ENCODE data around the gene ENTPD1. TPM values are rescaled to one million over a fixed set of nuclear protein-coding genes. Genes with fewer than 3 reads are reported as not detected.

The ENTPD1 gene
- total RNA-seq, 2 donors from 2014 or later = 5.4 to 13.8 TPM

GRCh38 chr10:95813054-95813685 is 57.2 kb downstream of the ENTPD1 start:
- no peak for ATAC-seq
- H3K27me3 Mint-ChIP-seq = peaks cover 38% of the 10 kb centered on the region
- no peaks in the 10 kb centered on the region for H3K36me3 Mint-ChIP-seq (ENCODE audit: low read depth)

DNA sequence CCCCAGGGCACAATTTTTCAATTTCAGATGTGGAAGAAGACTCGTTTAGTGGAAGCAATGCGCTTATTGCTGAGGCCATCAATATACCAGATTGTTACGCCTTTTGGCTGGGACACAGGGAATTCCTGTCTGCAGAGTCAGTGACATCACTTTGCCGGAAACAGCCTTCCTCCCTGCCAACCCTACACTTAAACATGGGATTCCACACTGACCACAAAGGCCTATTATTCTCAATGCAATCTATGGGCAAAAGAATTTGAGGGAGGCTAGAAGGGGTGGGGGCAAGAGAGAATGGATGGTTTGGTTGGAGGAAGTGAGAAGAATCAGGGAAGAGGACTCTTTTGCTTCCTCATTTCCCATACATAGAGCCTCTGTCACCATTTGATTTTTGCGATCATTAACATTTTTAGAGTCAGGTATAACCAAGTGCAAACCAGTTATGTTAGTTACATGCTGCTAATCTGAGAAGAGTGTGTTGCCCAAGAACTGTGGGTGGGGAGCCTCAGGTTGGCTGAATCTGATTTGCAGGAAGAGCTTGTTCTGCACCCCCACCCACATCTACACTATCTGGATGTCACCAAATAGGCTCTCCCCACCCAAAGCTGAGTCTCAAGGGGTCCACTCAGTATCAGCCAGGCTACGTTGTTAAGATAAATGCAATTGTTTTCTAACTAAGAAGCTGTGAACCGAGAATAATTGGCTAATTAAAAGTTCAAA is 58.2 kb downstream of the ENTPD1 start:
- no peaks in the 10 kb centered on the region for H3K9me3 ChIP-seq (ENCODE audit: control insufficient read depth, low read length, poor library complexity, severe bottlenecking)
- DNase-seq (no peak), ATAC-seq (no peak)
- Mint-ChIP-seq H3K4me1 (peaks cover 4% of the 10 kb centered on the region), H3K27me3 (peaks cover 40% of the 10 kb centered on the region), H3K27ac (no peak overlapping the region), H3K36me3 (ENCODE audit: low read depth) (no peaks in the 10 kb centered on the region), H3K4me3 (no peak overlapping the region)

More at GRCh38 chr10:95813054-95813685, 57.2 kb downstream of the ENTPD1 start:
- no peak for DNase-seq
- H3K9me3 ChIP-seq (ENCODE audit: control insufficient read depth, low read length, poor library complexity, severe bottlenecking) = no peaks in the 10 kb centered on the region
- H3K4me1 Mint-ChIP-seq = peaks cover 4% of the 10 kb centered on the region
- H3K4me3 Mint-ChIP-seq = no peak overlapping the region
- H3K27ac Mint-ChIP-seq = no peak overlapping the region

DNA sequence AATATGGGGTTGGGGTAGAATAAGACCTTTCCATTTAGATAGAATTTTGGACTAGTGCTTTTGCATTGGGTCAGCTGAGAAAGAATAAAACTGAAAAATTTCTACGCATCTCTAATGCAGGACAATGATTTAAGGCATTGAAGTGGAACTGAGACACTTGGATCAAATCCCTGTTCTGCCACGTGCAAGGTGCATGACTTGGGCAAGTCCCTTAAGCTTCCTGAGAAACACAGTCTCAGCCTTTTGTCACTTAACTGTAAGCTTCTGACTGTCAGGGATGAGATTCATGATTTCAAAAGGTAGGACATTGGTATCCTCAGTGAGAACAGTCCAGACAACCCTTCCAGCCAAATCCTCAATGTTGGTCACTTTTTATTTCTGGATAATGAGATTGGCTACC is 59.2 kb downstream of the ENTPD1 start:
- peaks cover 40% of the 10 kb centered on the region for H3K27me3 Mint-ChIP-seq
- no peaks in the 10 kb centered on the region for H3K36me3 Mint-ChIP-seq (ENCODE audit: low read depth)
- H3K4me3 Mint-ChIP-seq = no peak overlapping the region
- DNase-seq = no peak
- peaks cover 4% of the 10 kb centered on the region for H3K4me1 Mint-ChIP-seq
- ATAC-seq = no peak
- H3K27ac Mint-ChIP-seq = no peak overlapping the region
- H3K9me3 ChIP-seq (ENCODE audit: control insufficient read depth, low read length, poor library complexity, severe bottlenecking) = no peaks in the 10 kb centered on the region

DNA sequence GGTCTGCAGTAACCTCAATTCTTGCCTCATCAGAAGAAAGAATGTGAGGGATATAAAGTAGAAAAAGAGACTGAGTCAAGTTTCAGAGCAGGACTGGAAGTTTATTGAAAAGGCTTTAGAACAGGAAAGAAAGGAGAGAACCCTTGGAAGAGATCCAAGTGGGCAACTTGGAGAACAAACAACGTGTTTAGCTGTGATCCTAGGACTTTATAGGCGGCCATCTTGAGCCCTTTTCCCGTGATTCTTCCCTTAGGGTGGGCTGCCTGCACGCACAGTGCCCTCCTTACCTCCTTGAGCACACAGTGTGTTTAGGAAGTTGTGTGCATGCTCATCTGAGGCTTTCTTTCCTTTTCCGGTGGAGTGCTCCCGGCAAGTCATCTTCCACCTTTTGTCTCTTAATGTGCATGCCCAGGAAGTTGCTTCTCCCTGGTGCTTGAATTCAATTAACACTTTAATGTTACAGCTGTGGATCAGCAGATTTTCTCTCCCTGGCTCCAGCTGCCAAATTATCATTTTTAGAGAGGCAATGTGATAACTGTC is 59.8 kb downstream of the ENTPD1 start:
- Mint-ChIP-seq H3K4me1 (peaks cover 4% of the 10 kb centered on the region), H3K4me3 (no peak overlapping the region), H3K27me3 (peaks cover 40% of the 10 kb centered on the region), H3K27ac (no peak overlapping the region), H3K36me3 (ENCODE audit: low read depth) (no peaks in the 10 kb centered on the region)
- ATAC-seq = no peak
- no peak for DNase-seq
- no peaks in the 10 kb centered on the region for H3K9me3 ChIP-seq (ENCODE audit: control insufficient read depth, low read length, poor library complexity, severe bottlenecking)

GRCh38 chr10:95818010-95818409 is 62.0 kb downstream of the ENTPD1 start:
- H3K27ac Mint-ChIP-seq = no peak overlapping the region
- H3K27me3 Mint-ChIP-seq = peaks cover 32% of the 10 kb centered on the region
- DNase-seq (no peak), ATAC-seq (no peak)
- no peaks in the 10 kb centered on the region for H3K36me3 Mint-ChIP-seq (ENCODE audit: low read depth)
- no peak overlapping the region for H3K4me3 Mint-ChIP-seq
- no peaks in the 10 kb centered on the region for H3K9me3 ChIP-seq (ENCODE audit: control insufficient read depth, low read length, poor library complexity, severe bottlenecking)
- H3K4me1 Mint-ChIP-seq = peaks cover 4% of the 10 kb centered on the region

- H3K4me1 Mint-ChIP-seq = peaks cover 4% of the 10 kb centered on the region
- H3K36me3 Mint-ChIP-seq (ENCODE audit: low read depth) = no peaks in the 10 kb centered on the region
- H3K27me3 Mint-ChIP-seq = peaks cover 39% of the 10 kb centered on the region
- H3K27ac Mint-ChIP-seq = no peak overlapping the region
- ATAC-seq (no peak), DNase-seq (no peak)
- no peak overlapping the region for H3K4me3 Mint-ChIP-seq
- H3K9me3 ChIP-seq (ENCODE audit: control insufficient read depth, low read length, poor library complexity, severe bottlenecking) = no peaks in the 10 kb centered on the region
Measured at GRCh38 chr10:95818668-95819067, 62.7 kb downstream of the ENTPD1 start.

- no peak overlapping the region for H3K4me3 Mint-ChIP-seq
- H3K4me1 Mint-ChIP-seq = peaks cover 1% of the 10 kb centered on the region
- no peak overlapping the region for H3K27ac Mint-ChIP-seq
- H3K9me3 ChIP-seq (ENCODE audit: control insufficient read depth, low read length, poor library complexity, severe bottlenecking) = no peaks in the 10 kb centered on the region
- H3K36me3 Mint-ChIP-seq (ENCODE audit: low read depth) = no peaks in the 10 kb centered on the region
- ATAC-seq (no peak), DNase-seq (no peak)
- H3K27me3 Mint-ChIP-seq = peaks cover 34% of the 10 kb centered on the region
Measured at GRCh38 chr10:95819620-95820329, 63.8 kb downstream of the ENTPD1 start.

DNA sequence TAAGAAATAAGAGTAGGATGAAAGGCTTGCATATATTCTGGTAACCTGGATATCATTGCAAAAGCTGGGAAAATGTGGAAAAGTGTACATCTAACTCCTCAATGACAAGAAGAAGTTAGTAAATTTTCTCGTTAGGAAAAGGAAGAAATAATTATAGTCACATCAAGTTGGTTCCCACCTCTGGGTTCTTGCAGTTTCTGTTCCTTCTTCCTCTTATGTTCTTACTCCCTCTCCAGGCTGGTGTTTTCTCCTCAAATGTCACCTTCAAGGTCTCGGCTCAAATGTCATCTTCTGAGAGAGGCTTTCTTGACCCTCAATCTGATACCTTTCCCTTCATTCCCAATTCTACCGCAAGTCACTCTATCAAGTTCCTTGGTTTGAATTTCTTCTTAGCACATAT is 64.4 kb downstream of the ENTPD1 start:
- no peak overlapping the region for H3K27ac Mint-ChIP-seq
- DNase-seq (no peak), ATAC-seq (no peak)
- H3K36me3 Mint-ChIP-seq (ENCODE audit: low read depth) = no peaks in the 10 kb centered on the region
- no peaks in the 10 kb centered on the region for H3K9me3 ChIP-seq (ENCODE audit: control insufficient read depth, low read length, poor library complexity, severe bottlenecking)
- H3K4me1 Mint-ChIP-seq = no peaks in the 10 kb centered on the region
- peaks cover 30% of the 10 kb centered on the region for H3K27me3 Mint-ChIP-seq
- H3K4me3 Mint-ChIP-seq = no peak overlapping the region

DNA sequence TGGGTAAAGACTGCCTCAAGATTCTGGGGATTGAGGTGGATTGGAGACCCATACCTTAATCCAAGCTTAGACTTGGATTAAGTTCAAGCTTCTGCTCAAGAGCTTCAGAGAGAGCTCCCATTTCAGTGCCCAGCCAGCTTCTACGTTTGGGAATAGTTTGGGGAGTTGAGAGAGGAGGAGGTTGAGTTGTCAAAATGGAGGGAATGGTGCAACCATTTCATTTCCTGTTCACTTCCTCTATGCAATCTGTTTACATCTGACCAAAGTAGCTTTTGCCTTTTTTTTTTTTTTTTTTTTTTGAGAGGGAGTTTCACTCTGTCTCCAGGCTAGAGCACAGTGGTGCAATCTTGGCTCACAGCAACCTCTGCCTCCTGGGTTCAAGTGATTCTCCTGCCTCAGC is 65.8 kb downstream of the ENTPD1 start:
- Mint-ChIP-seq H3K4me1 (no peaks in the 10 kb centered on the region), H3K27me3 (peaks cover 21% of the 10 kb centered on the region), H3K36me3 (ENCODE audit: low read depth) (no peaks in the 10 kb centered on the region), H3K27ac (no peak overlapping the region), H3K4me3 (no peak overlapping the region)
- ATAC-seq = no peak
- no peaks in the 10 kb centered on the region for H3K9me3 ChIP-seq (ENCODE audit: control insufficient read depth, low read length, poor library complexity, severe bottlenecking)
- DNase-seq = no peak

DNA sequence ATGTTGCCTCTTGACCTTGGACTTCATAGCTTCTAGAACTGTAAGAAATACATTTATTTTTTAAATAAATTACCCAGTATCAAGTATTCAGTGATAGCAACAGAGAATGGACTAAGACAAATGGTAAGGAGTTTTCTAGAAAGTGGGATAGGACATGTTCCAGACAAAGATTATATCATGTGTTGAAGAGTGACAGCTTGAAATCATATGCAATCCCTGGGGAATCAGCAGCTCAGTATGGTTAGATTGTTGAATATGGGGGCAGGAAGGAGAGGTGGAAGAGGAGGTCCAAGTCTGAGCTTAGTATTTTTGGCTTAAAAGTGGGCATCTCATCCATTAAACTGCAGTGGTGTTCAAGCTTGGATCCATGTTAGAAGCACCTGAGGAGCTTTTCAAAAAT is 74.1 kb downstream of the ENTPD1 start:
- peak overlapping the region; percentile 80 for H3K27ac Mint-ChIP-seq

DNA sequence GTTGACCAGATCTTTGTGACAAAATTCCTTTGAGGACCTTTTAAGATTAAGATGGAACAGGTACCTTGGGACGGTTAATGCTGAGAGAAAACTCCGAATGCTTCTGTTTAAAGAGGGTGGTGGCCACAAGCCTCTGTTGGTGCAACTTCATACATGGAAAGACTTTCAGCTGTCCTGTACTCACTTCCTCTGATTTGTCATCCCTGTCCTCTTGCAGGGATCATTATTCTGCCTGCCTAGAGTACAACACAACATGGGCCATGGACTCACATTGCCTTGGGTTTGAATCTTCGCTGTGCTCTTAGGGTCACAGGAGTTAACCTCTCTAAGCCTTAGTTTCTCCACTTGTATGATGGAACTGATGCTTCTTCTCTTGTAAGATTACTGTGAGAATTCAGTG is 75.1 kb downstream of the ENTPD1 start:
- no peak for ATAC-seq
- H3K4me3 Mint-ChIP-seq = no peak overlapping the region
- peaks cover 16% of the 10 kb centered on the region for H3K4me1 Mint-ChIP-seq
- H3K27ac Mint-ChIP-seq = peak overlapping the region; percentile 88
- H3K36me3 Mint-ChIP-seq (ENCODE audit: low read depth) = peaks cover 2% of the 10 kb centered on the region
- no peak for DNase-seq
- no peaks in the 10 kb centered on the region for H3K9me3 ChIP-seq (ENCODE audit: control insufficient read depth, low read length, poor library complexity, severe bottlenecking)
- no peaks in the 10 kb centered on the region for H3K27me3 Mint-ChIP-seq

More for the DNA sequence above, 74.1 kb downstream of the ENTPD1 start:
- peaks cover 16% of the 10 kb centered on the region for H3K4me1 Mint-ChIP-seq
- H3K4me3 Mint-ChIP-seq = no peak overlapping the region
- no peaks in the 10 kb centered on the region for H3K27me3 Mint-ChIP-seq
- peaks cover 2% of the 10 kb centered on the region for H3K36me3 Mint-ChIP-seq (ENCODE audit: low read depth)
- no peaks in the 10 kb centered on the region for H3K9me3 ChIP-seq (ENCODE audit: control insufficient read depth, low read length, poor library complexity, severe bottlenecking)
- DNase-seq = no peak
- no peak for ATAC-seq

GRCh38 chr10:95831515-95831914 is 75.6 kb downstream of the ENTPD1 start:
- Mint-ChIP-seq H3K4me3 (no peak overlapping the region), H3K36me3 (ENCODE audit: low read depth) (peaks cover 2% of the 10 kb centered on the region)

More at GRCh38 chr10:95831515-95831914, 75.6 kb downstream of the ENTPD1 start:
- ATAC-seq (no peak), DNase-seq (no peak)
- Mint-ChIP-seq H3K27me3 (no peaks in the 10 kb centered on the region), H3K4me1 (peaks cover 16% of the 10 kb centered on the region), H3K27ac (peak overlapping the region; percentile 88)
- no peaks in the 10 kb centered on the region for H3K9me3 ChIP-seq (ENCODE audit: control insufficient read depth, low read length, poor library complexity, severe bottlenecking)
